Neuron (in vitro differentiated cells): ENCODE data around the gene TRA2A.

ENCODE experiments used
- H2AFZ ChIP-seq: one replicate; pipeline ENCODE4 v1.6.1; 2013; ENCODE audit warnings: low read depth, mild to moderate bottlenecking, inconsistent platforms, low read length, moderate library complexity
- H3K27me3 ChIP-seq: one replicate; pipeline ENCODE4 v1.6.1; 2013; ENCODE audit warnings: low read length; ENCODE audit not compliant: insufficient read depth
- H3K36me3 ChIP-seq: one replicate; pipeline ENCODE4 v1.6.1; 2013; ENCODE audit warnings: low read length; ENCODE audit not compliant: insufficient read depth
- H3K4me1 ChIP-seq: one replicate; pipeline ENCODE4 v1.6.1; 2013; ENCODE audit warnings: low read length; ENCODE audit not compliant: insufficient read depth
- H3K4me3 ChIP-seq: 2 replicates; pipeline ENCODE4 v1.5.1; 2013; ENCODE audit warnings: mild to moderate bottlenecking, low read length, moderate library complexity
- H3K9me3 ChIP-seq: one replicate; pipeline ENCODE4 v1.6.1; 2013; ENCODE audit warnings: low read length

TRA2A gene

GRCh38 chr7:23531794-23532489, at the start of gene TRA2A:
Gene TRA2A (minus strand): TSS chr7:23531981. CDS start chr7:23531824, 157 bp downstream.
- no peaks in the 10 kb centered on the region for H3K9me3 ChIP-seq
- peak within 1 kb of the TSS; percentile 85 for H2AFZ ChIP-seq
- peaks cover 11% of the 10 kb centered on the region for H3K36me3 ChIP-seq
- peaks cover 18% of the 10 kb centered on the region for H3K4me1 ChIP-seq
- H3K27me3 ChIP-seq: no peaks in the 10 kb centered on the region
- peak within 1 kb of the TSS; percentile 77 for H3K4me3 ChIP-seq

GRCh38 chr7:23570592-23571200, 38.9 kb upstream of the TRA2A start:
- Histone ChIP-seq H2AFZ (no peak overlapping the region), H3K4me1 (no peaks in the 10 kb centered on the region), H3K9me3 (no peaks in the 10 kb centered on the region), H3K27me3 (no peaks in the 10 kb centered on the region), H3K36me3 (no peaks in the 10 kb centered on the region), H3K4me3 (no peak overlapping the region)

GRCh38 chr7:23558303-23558702, 26.5 kb upstream of the TRA2A start:
- Histone ChIP-seq H3K4me3 (no peak overlapping the region), H3K4me1 (no peaks in the 10 kb centered on the region), H2AFZ (no peak overlapping the region), H3K27me3 (peaks cover 2% of the 10 kb centered on the region), H3K9me3 (no peaks in the 10 kb centered on the region), H3K36me3 (no peaks in the 10 kb centered on the region)

GRCh38 chr7:23547662-23548061, 15.9 kb upstream of the TRA2A start:
- Histone ChIP-seq H3K9me3 (no peaks in the 10 kb centered on the region), H3K4me1 (no peaks in the 10 kb centered on the region), H3K36me3 (no peaks in the 10 kb centered on the region), H3K4me3 (no peak overlapping the region), H2AFZ (no peak overlapping the region), H3K27me3 (no peaks in the 10 kb centered on the region)

- H2AFZ ChIP-seq: no peak overlapping the region
- H3K27me3 ChIP-seq: no peaks in the 10 kb centered on the region
- H3K4me3 ChIP-seq: no peak overlapping the region
- H3K36me3 ChIP-seq: no peaks in the 10 kb centered on the region
- no peaks in the 10 kb centered on the region for H3K4me1 ChIP-seq
- no peaks in the 10 kb centered on the region for H3K9me3 ChIP-seq
Observed at GRCh38 chr7:23546897-23547572, 15.3 kb upstream of the TRA2A start.

GRCh38 chr7:23545493-23545892, 13.7 kb upstream of the TRA2A start:
- Histone ChIP-seq H2AFZ (no peak overlapping the region), H3K9me3 (no peaks in the 10 kb centered on the region), H3K27me3 (no peaks in the 10 kb centered on the region), H3K36me3 (no peaks in the 10 kb centered on the region), H3K4me3 (no peak overlapping the region), H3K4me1 (no peaks in the 10 kb centered on the region)

- Histone ChIP-seq H3K27me3 (no peaks in the 10 kb centered on the region), H3K36me3 (no peaks in the 10 kb centered on the region), H3K4me1 (no peaks in the 10 kb centered on the region), H2AFZ (no peak overlapping the region), H3K9me3 (no peaks in the 10 kb centered on the region), H3K4me3 (no peak overlapping the region)
Observed at GRCh38 chr7:23544913-23545354, 13.2 kb upstream of the TRA2A start.

- no peaks in the 10 kb centered on the region for H3K9me3 ChIP-seq
Observed at GRCh38 chr7:23542752-23543151, 11.0 kb upstream of the TRA2A start.

GRCh38 chr7:23539494-23539907, 7.7 kb upstream of the TRA2A start:
- H3K36me3 ChIP-seq: no peaks in the 10 kb centered on the region
- no peaks in the 10 kb centered on the region for H3K27me3 ChIP-seq
- H3K4me1 ChIP-seq: no peaks in the 10 kb centered on the region
- H3K9me3 ChIP-seq: no peaks in the 10 kb centered on the region
- H2AFZ ChIP-seq: no peak overlapping the region
- H3K4me3 ChIP-seq: no peak overlapping the region

More at GRCh38 chr7:23542752-23543151, 11.0 kb upstream of the TRA2A start:
- no peaks in the 10 kb centered on the region for H3K4me1 ChIP-seq
- H3K4me3 ChIP-seq: no peak overlapping the region
- no peaks in the 10 kb centered on the region for H3K27me3 ChIP-seq
- H2AFZ ChIP-seq: no peak overlapping the region
- H3K36me3 ChIP-seq: no peaks in the 10 kb centered on the region

- Histone ChIP-seq H3K36me3 (no peaks in the 10 kb centered on the region), H3K4me3 (no peak overlapping the region), H3K27me3 (no peaks in the 10 kb centered on the region), H2AFZ (no peak overlapping the region), H3K9me3 (no peaks in the 10 kb centered on the region), H3K4me1 (no peaks in the 10 kb centered on the region)
Observed at GRCh38 chr7:23538301-23538700, 6.5 kb upstream of the TRA2A start.

- H3K36me3 ChIP-seq: peaks cover 10% of the 10 kb centered on the region
- H3K4me1 ChIP-seq: peaks cover 9% of the 10 kb centered on the region
- H3K27me3 ChIP-seq: no peaks in the 10 kb centered on the region
- H3K4me3 ChIP-seq: no peak overlapping the region
- no peaks in the 10 kb centered on the region for H3K9me3 ChIP-seq
- no peak overlapping the region for H2AFZ ChIP-seq
Observed at GRCh38 chr7:23533238-23533604, 1.4 kb upstream of the TRA2A start.

- H3K4me3 ChIP-seq: peak overlapping the region; percentile 77
- peak overlapping the region; percentile 85 for H2AFZ ChIP-seq
Observed at GRCh38 chr7:23532490-23533237, 883 bp upstream of the TRA2A start.

More at GRCh38 chr7:23532490-23533237, 883 bp upstream of the TRA2A start:
- Histone ChIP-seq H3K27me3 (no peaks in the 10 kb centered on the region), H3K9me3 (no peaks in the 10 kb centered on the region), H3K36me3 (peaks cover 10% of the 10 kb centered on the region), H3K4me1 (peaks cover 13% of the 10 kb centered on the region)
